Central memory CD8-positive, alpha-beta T cell (primary cell): ENCODE measurements around the gene CCDC148.
"Not testable (repeated sequence)": the region's sequence is repeated elsewhere in the genome, so short reads cannot be mapped to it uniquely, and the experiment has no call there.

ENCODE experiments used
- ATAC-seq: fragments of 150-1000 bp; cut with Tn5 transposase; replicated peaks from 2 replicates; pipeline ENCODE4 v1.10.0; 2022; ENCODE audit warnings: mild to moderate bottlenecking, moderate FRiP score, moderate number of reproducible peaks; ENCODE audit not compliant: poor library complexity, severe bottlenecking; ENCODE audit errors: extremely low read depth
- DNase-seq, 2 donors: peaks; one replicate each; pipeline ENCODE4 v3.0.0; 2021; ENCODE audit warnings: low spot score in 2 of 2
- H3K27ac Mint-ChIP-seq: one replicate; pipeline ENCODE4 v1.8.0; 2022; ENCODE audit warnings: low read depth, mild to moderate bottlenecking, moderate library complexity, mixed read lengths
- H3K27me3 Mint-ChIP-seq: one replicate; pipeline ENCODE4 v1.8.0; 2022; ENCODE audit warnings: mixed read lengths
- H3K36me3 Mint-ChIP-seq: one replicate; pipeline ENCODE4 v1.8.0; 2022; ENCODE audit warnings: mild to moderate bottlenecking, moderate library complexity, mixed read lengths; ENCODE audit not compliant: insufficient read depth
- H3K4me1 Mint-ChIP-seq: one replicate; pipeline ENCODE4 v1.8.0; 2022; ENCODE audit warnings: mixed read lengths
- H3K4me3 Mint-ChIP-seq: one replicate; pipeline ENCODE4 v1.8.0; 2022; ENCODE audit warnings: mild to moderate bottlenecking, moderate library complexity, mixed read lengths
- H3K9me3 Mint-ChIP-seq: one replicate; pipeline ENCODE4 v1.8.0; 2022; ENCODE audit warnings: mixed read lengths

CCDC148 gene

GRCh38 chr2:158474526-158475011, 18.0 kb upstream of the CCDC148 start:
- H3K9me3 Mint-ChIP-seq, H3K27ac Mint-ChIP-seq, H3K27me3 Mint-ChIP-seq, DNase-seq, H3K36me3 Mint-ChIP-seq, ATAC-seq, H3K4me3 Mint-ChIP-seq: not testable (repeated sequence)
- H3K4me1 Mint-ChIP-seq = peaks cover 10% of the 10 kb centered on the region

GRCh38 chr2:158473719-158474392, 17.3 kb upstream of the CCDC148 start:
- no peak overlapping the region for H3K27ac Mint-ChIP-seq
- no peaks in the 10 kb centered on the region for H3K9me3 Mint-ChIP-seq
- ATAC-seq = no peak
- DNase-seq = no peak
- no peaks in the 10 kb centered on the region for H3K27me3 Mint-ChIP-seq
- H3K4me1 Mint-ChIP-seq = peaks cover 10% of the 10 kb centered on the region
- H3K4me3 Mint-ChIP-seq = no peak overlapping the region
- H3K36me3 Mint-ChIP-seq = peaks cover 5% of the 10 kb centered on the region

- H3K4me3 Mint-ChIP-seq, H3K27ac Mint-ChIP-seq, ATAC-seq, H3K36me3 Mint-ChIP-seq, H3K9me3 Mint-ChIP-seq, DNase-seq, H3K27me3 Mint-ChIP-seq: not testable (repeated sequence)
- H3K4me1 Mint-ChIP-seq = peaks cover 10% of the 10 kb centered on the region
Measured at GRCh38 chr2:158473300-158473699, 16.7 kb upstream of the CCDC148 start.

GRCh38 chr2:158472829-158473228, 16.3 kb upstream of the CCDC148 start:
- H3K27ac Mint-ChIP-seq, H3K27me3 Mint-ChIP-seq, H3K4me3 Mint-ChIP-seq, H3K9me3 Mint-ChIP-seq, H3K4me1 Mint-ChIP-seq, DNase-seq, H3K36me3 Mint-ChIP-seq, ATAC-seq: not testable (repeated sequence)

GRCh38 chr2:158467248-158467647, 10.7 kb upstream of the CCDC148 start:
- no peak for ATAC-seq
- DNase-seq = no peak
- H3K4me3 Mint-ChIP-seq = no peak overlapping the region
- H3K27me3 Mint-ChIP-seq = no peaks in the 10 kb centered on the region
- H3K36me3 Mint-ChIP-seq = peaks cover 2% of the 10 kb centered on the region
- H3K27ac Mint-ChIP-seq = no peak overlapping the region
- H3K4me1 Mint-ChIP-seq = no peaks in the 10 kb centered on the region
- no peaks in the 10 kb centered on the region for H3K9me3 Mint-ChIP-seq

- H3K9me3 Mint-ChIP-seq = no peaks in the 10 kb centered on the region
Measured at GRCh38 chr2:158464426-158465281, 8.1 kb upstream of the CCDC148 start.

GRCh38 chr2:158463496-158464095, 7.0 kb upstream of the CCDC148 start:
- Mint-ChIP-seq H3K36me3 (no peaks in the 10 kb centered on the region), H3K4me3 (no peak overlapping the region), H3K4me1 (peaks cover 6% of the 10 kb centered on the region), H3K9me3 (no peaks in the 10 kb centered on the region), H3K27me3 (no peaks in the 10 kb centered on the region), H3K27ac (no peak overlapping the region)
- DNase-seq (no peak), ATAC-seq (no peak)

More at GRCh38 chr2:158464426-158465281, 8.1 kb upstream of the CCDC148 start:
- Mint-ChIP-seq H3K4me1 (peaks cover 5% of the 10 kb centered on the region), H3K36me3 (no peaks in the 10 kb centered on the region), H3K4me3 (no peak overlapping the region), H3K27ac (no peak overlapping the region), H3K27me3 (no peaks in the 10 kb centered on the region)
- ATAC-seq (peak; percentile 58), DNase-seq (no peak)

GRCh38 chr2:158460632-158461297, 4.2 kb upstream of the CCDC148 start:
- DNase-seq = no peak
- no peak overlapping the region for H3K27ac Mint-ChIP-seq
- no peaks in the 10 kb centered on the region for H3K9me3 Mint-ChIP-seq

GRCh38 chr2:158459161-158460003, 2.8 kb upstream of the CCDC148 start:
- peaks cover 20% of the 10 kb centered on the region for H3K4me1 Mint-ChIP-seq
- H3K9me3 Mint-ChIP-seq = no peaks in the 10 kb centered on the region
- H3K4me3 Mint-ChIP-seq = no peak overlapping the region
- no peak overlapping the region for H3K27ac Mint-ChIP-seq
- H3K36me3 Mint-ChIP-seq = peaks cover 6% of the 10 kb centered on the region
- no peaks in the 10 kb centered on the region for H3K27me3 Mint-ChIP-seq
- DNase-seq (no peak), ATAC-seq (no peak)

More at GRCh38 chr2:158460632-158461297, 4.2 kb upstream of the CCDC148 start:
- H3K4me3 Mint-ChIP-seq = no peak overlapping the region
- H3K4me1 Mint-ChIP-seq = peaks cover 19% of the 10 kb centered on the region
- no peak for ATAC-seq
- H3K36me3 Mint-ChIP-seq = peaks cover 6% of the 10 kb centered on the region
- no peaks in the 10 kb centered on the region for H3K27me3 Mint-ChIP-seq

- Mint-ChIP-seq H3K4me1 (peaks cover 20% of the 10 kb centered on the region), H3K27ac (peak overlapping the region; percentile 75), H3K27me3 (peaks cover 3% of the 10 kb centered on the region), H3K9me3 (no peaks in the 10 kb centered on the region), H3K36me3 (peaks cover 6% of the 10 kb centered on the region), H3K4me3 (peak overlapping the region; percentile 94)
- DNase-seq = no peak
- ATAC-seq = no peak
Measured at GRCh38 chr2:158458617-158458920, 2.0 kb upstream of the CCDC148 start.

GRCh38 chr2:158457826-158458616, 1.5 kb upstream of the CCDC148 start:
- peak in 1 of 2 donors; percentile 37 for DNase-seq
- Mint-ChIP-seq H3K4me3 (peak overlapping the region; percentile 94), H3K4me1 (peaks cover 20% of the 10 kb centered on the region), H3K36me3 (peaks cover 6% of the 10 kb centered on the region), H3K27me3 (peaks cover 9% of the 10 kb centered on the region), H3K9me3 (no peaks in the 10 kb centered on the region), H3K27ac (peak overlapping the region; percentile 75)
- peak; percentile 25 for ATAC-seq
